Brain microvascular endothelial cell (primary cell): ENCODE data around the gene SH3RF3.

ENCODE experiments used
- DNase-seq: peaks from one replicate; pipeline ENCODE4 v3.0.0-alpha.2; 2020
- H3K27ac ChIP-seq: fragments of 250-450 bp; sonication (Bioruptor Pico); 2 replicates; pipeline ENCODE4 v1.5.1; 2020; ENCODE audit warnings: mild to moderate bottlenecking, moderate library complexity
- H3K27me3 ChIP-seq: fragments of 250-450 bp; sonication (Bioruptor Pico); replicated peaks from 2 replicates; pipeline ENCODE4 v1.5.1; 2020; ENCODE audit warnings: mild to moderate bottlenecking
- H3K36me3 ChIP-seq: fragments of 250-450 bp; sonication (Bioruptor Pico); replicated peaks from 2 replicates; pipeline ENCODE4 v1.5.1; 2020; ENCODE audit warnings: mild to moderate bottlenecking
- H3K4me3 ChIP-seq: 2 replicates; pipeline ENCODE4 v1.5.1; 2011; ENCODE audit warnings: low read depth, mild to moderate bottlenecking, control low read depth, low read length, moderate library complexity
- in situ Hi-C: cut with HindIII; loops from 2 replicates; pipeline ENCODE4 v1.10.0; 2017; ENCODE audit warnings: low sequenced_read_pairs, low pct_ligation_motif_present
- TF ChIP-seq, protein P1 (sequence below): IDR thresholded peaks from 2 replicates; pipeline ENCODE4 v1.5.1; 2011; ENCODE audit warnings: low read depth, mild to moderate bottlenecking, moderate library complexity, low read length, control low read depth, inconsistent platforms; ENCODE audit errors: missing control alignments

SH3RF3 gene

DNA sequence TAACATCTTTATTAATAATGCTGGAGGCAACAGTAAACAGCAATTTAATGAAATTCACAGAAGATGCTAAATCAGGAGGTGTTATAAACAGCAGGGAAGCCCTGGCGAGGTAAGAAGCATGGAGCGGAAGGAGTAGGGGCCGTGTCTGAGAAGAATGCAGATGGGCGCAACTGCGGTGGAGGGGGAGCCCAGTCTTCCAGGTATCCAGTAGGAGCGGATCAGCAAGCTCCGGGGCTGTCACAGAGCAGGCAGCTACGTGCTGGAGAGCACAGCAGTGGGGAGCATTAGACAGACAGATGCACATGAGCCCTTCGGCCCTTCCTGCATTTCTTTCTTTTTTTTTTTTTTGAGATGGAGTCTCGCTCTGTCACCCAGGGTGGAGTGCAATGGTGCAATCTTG, 82.3 kb downstream of the SH3RF3 start:
- in situ Hi-C loops: no loop called here
- Histone ChIP-seq H3K36me3 (no peaks in the 10 kb centered on the region), H3K27me3 (peaks cover 26% of the 10 kb centered on the region), H3K4me3 (no peak overlapping the region), H3K27ac (no peak overlapping the region)
- TF ChIP-seq, protein P1, sequence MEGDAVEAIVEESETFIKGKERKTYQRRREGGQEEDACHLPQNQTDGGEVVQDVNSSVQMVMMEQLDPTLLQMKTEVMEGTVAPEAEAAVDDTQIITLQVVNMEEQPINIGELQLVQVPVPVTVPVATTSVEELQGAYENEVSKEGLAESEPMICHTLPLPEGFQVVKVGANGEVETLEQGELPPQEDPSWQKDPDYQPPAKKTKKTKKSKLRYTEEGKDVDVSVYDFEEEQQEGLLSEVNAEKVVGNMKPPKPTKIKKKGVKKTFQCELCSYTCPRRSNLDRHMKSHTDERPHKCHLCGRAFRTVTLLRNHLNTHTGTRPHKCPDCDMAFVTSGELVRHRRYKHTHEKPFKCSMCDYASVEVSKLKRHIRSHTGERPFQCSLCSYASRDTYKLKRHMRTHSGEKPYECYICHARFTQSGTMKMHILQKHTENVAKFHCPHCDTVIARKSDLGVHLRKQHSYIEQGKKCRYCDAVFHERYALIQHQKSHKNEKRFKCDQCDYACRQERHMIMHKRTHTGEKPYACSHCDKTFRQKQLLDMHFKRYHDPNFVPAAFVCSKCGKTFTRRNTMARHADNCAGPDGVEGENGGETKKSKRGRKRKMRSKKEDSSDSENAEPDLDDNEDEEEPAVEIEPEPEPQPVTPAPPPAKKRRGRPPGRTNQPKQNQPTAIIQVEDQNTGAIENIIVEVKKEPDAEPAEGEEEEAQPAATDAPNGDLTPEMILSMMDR: no peak
- DNase-seq: no peak

DNA sequence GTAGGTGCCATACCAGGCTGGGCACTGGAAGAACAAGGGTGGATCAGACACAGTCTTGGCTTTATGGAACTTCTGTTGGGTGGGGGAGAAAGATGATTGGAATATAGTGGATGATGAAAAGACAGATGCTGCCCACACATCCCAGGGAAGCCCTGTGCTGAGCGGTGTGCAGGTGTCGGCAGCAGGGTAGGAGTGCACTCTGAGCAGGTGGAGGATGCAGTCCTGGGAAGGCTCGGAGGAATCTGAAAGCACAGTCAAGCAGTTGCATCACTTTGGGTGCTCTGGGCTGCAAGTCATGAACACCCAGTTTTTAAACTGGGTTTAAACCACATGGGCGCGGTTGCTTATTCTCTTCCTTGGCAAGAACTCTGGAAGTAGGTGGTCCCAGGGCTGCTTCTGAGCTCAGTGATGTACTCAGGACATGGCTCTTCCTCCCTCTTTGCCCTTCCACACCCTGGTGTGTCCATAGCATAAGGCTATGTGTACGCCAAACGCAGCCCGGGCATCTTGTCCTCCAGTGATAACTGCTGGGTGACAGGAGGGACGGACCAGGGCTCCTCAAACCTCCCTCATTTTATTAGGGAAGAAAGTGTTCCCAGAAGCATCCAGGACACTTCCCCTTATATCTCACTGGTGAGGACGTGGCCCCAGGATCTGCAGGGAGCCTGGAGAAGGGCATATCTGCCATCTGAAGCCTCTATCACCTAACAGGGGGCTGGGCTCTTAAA, 84.0 kb downstream of the SH3RF3 start:
- Histone ChIP-seq H3K36me3 (no peaks in the 10 kb centered on the region), H3K27ac (no peak overlapping the region), H3K4me3 (no peak overlapping the region), H3K27me3 (peaks cover 38% of the 10 kb centered on the region)
- no peak for DNase-seq
- TF ChIP-seq, protein P1: no peak
- in situ Hi-C loops: no loop called here

DNA sequence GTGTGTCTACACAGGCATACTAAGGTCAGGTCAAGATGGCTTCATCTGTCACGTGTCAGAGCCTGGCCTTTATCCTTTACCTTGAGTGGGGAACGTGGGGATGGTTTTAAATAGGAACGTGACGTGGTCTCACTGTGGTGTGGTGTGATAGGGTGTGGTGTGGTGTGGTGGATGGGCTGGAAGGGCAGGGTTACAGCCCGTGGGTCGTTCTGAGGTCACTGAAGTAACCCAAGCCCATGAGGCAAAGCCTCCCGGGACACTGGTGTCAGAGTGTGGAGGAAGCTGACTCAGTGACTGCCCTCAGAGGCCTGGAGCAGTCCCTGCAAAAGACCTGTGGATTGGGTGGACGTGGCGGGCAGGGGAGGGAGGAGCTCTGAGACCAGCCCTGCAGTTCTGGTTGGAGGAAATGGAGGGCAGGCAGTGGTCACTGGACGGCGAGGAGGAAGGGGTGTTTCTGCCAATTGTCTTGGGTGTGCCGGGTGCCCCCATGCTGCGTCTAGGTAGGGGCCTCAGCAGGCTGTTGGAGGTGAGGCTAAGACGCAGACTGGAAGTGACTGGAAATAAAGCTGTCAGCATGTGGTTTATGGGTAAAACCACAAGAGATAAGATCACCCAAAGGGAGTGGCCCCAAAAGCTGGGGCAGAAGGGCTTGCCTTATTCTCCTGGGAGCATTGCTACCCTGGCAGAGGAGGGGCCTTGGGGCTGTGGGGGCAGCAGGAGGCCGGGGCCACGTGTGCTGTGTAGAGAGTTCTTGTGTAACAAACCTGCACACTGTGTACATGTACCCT, 84.8 kb downstream of the SH3RF3 start:
- Histone ChIP-seq H3K27me3 (peaks cover 38% of the 10 kb centered on the region), H3K36me3 (no peaks in the 10 kb centered on the region), H3K4me3 (no peak overlapping the region), H3K27ac (no peak overlapping the region)
- DNase-seq: peak; percentile 65
- TF ChIP-seq, protein P1: no peak
- in situ Hi-C loops: no loop called here

DNA sequence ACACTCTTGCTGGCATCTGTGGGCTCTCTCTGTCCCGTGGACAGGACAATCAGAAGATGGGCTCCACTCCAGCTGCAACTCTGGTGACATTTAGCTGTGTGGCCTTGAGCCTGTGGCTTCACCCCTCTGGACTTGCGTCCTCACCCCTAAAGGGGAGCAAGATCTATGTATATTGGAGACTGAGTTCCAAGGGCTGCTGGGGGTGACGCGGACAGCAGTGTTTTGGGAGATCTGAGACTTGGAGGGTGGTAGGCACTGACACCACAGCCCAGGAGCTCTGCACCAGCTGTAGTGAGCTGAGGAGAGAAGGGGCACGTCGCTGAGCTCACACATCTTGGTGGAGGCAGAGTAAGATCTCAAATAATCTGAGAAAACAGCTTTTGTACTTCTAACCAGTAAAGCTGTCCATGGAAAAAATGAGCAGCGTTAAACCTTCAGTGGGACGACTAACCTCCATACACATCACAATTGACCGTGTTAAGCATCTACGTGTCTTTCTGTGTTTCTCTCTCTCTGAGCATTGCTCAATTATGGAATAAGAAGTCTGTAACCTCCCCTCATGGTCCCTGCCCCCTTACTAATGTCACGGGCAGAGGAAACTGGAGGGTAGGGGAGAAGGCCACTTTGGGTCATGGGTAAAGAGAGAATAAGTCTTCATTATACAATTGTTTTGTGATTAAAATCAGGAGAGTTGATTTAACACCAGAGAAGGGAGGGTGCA, 85.8 kb downstream of the SH3RF3 start:
- Histone ChIP-seq H3K27me3 (peaks cover 40% of the 10 kb centered on the region), H3K36me3 (no peaks in the 10 kb centered on the region), H3K27ac (no peak overlapping the region), H3K4me3 (no peak overlapping the region)
- in situ Hi-C loops: no loop called here
- TF ChIP-seq, protein P1: no peak
- DNase-seq: no peak

DNA sequence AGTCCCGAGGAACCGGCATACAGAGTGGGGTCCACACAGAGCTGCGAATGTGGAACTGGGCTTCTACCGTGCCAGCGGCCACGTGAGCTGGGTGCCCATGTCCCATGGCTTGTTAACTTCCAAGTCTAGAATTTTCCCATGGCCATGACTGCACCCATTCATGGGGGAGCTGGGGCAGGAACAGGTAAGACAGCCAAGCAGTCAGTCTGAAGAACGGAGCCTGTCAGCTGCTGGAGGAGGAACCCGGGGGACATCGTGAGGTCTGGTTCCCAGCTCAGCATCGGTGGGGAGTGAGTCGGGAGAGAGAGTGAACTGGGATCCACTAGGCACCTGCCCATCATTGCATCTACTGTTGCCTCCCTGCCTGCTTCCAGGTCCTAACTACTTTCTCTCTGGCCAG, 86.9 kb downstream of the SH3RF3 start:
- no peak for DNase-seq
- TF ChIP-seq, protein P1: no peak
- in situ Hi-C loops: no loop called here
- Histone ChIP-seq H3K27me3 (peaks cover 44% of the 10 kb centered on the region), H3K4me3 (no peak overlapping the region), H3K36me3 (no peaks in the 10 kb centered on the region), H3K27ac (no peak overlapping the region)
